LHCN-M2 (cell line): ENCODE measurements around the gene NXN. TPM values are rescaled to one million over a fixed set of nuclear protein-coding genes. Genes with fewer than 3 reads are reported as not detected.
A peak's percentile ranks its signal among the peaks of the same experiment; 100 is the strongest.
"Not testable (repeated sequence)": the region's sequence is repeated elsewhere in the genome, so short reads cannot be mapped to it uniquely, and the experiment has no call there.

Experiments used
- DNase-seq: peaks from one replicate; pipeline ENCODE4 v3.0.0-alpha.2; 2012; ENCODE audit warnings: low read depth
- total RNA-seq: library from RNA; depleted of rRNA; stranded (reverse); fragments of >200 nt; gene quantifications from 2 replicates; pipeline ENCODE4 v1.2.3, GENCODE V29; 2014

NXN gene
- total RNA-seq, 1 experiment from 2014 or later, result 12.9 TPM

DNA sequence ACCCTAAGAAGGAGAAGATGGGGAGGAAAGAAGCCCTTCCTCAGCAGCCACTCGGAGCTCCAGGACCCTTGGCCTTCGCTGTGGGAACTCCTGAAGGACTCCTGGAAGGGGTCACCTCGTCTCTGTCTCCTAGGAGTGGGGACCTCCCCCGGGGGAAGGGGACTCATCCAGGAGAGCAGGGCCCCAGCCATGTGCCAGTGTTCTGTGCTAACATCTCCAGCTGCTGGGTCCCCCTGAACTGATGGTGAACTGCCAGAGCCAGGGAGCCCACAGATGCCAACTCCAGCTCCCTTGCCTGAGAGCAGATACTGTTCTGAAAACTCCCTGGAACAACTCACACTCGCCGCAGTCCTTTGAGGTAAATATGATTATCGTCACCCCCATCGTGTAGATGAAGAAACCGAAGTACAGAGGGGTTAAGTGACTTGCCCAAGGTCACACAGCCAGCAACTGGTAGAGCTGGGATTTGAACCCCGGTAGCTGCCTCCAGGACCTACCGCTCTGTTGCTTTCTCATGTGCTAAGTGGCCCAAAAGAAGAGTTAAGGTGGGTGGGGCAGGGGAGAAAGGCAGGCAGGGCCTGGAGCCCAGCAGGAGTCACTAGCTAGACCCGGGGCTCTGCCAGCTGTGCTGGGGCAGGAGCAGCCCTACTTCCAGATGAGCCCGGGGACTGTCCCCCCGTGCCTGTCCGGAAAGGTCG lies 27.9 kb upstream of the NXN start:
- DNase-seq, result no peak

DNA sequence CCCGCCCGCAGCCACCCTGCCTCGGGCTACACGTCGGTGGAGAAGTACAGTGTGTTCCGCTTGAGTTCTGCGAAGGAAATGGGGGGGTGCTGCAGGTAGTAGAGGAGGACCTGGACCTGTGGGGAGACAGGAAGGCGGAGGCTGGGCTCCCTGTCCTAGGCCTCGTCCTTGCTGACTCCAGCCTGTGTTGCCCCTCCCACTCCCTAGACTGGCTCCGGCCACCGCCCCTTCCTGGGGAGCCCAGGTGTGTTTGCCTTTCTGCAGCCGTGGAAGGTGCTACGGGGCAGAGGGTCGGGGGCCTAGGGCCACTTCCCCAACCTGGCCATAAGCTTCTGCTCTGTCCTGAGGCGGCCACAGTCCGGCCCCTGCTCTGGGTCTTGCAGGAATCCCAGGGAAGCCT lies 26.5 kb upstream of the NXN start:
- DNase-seq, result no peak

DNA sequence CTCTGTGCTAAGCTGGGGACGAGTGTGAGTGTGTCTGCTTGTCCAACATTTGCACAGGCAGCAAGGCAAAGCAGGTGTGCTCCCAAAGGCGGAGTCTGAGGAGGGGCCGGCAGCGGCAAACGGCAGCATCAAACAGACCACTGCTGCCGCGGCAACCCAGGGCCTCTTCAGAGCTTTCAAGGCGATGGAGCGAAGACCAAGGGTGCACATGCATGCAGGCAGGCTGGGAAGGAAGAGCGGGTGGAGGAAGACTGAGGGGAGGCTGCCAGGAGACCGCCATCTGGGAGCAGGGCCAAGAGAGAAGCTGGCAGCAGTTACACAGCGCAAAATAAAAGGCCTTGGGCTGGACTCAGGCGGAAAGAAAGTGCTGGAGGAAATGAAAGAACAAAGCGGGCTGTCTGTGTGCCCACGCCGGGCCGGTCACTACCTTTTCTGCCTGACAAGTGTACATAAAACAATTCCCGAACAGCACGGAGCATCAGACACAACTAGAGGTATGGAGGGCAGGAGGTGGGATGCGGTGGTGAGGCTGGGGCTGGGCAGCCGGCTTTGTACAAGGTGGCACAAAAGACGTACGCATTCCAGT lies 25.9 kb upstream of the NXN start:
- DNase-seq, result no peak

DNA sequence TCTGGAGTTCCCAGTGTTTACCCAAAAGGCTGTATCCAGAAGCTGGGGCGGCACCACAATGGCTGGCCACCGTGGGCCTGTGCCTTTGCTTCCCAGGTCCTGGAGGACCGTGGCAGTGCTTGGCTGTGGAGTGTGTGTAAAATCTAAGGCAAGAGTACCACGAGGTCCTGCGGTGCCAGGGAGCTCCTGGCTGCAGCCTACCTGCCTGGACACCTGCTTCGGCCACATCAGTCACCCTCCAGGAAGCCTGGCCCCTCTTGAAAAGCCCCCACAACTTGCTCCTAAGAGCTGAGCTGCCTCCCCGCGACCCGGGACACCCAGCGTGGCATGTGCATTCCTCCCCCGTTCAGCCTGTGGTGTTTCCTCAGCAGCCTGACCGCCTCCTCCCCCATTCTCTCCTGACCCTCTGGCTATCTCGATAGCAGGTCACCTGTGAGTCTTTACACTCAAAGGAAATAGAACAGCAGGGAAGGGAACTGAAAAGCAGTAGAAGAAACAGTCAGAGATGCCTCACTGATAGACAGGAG lies 25.3 kb upstream of the NXN start:
- DNase-seq, result no peak

DNA sequence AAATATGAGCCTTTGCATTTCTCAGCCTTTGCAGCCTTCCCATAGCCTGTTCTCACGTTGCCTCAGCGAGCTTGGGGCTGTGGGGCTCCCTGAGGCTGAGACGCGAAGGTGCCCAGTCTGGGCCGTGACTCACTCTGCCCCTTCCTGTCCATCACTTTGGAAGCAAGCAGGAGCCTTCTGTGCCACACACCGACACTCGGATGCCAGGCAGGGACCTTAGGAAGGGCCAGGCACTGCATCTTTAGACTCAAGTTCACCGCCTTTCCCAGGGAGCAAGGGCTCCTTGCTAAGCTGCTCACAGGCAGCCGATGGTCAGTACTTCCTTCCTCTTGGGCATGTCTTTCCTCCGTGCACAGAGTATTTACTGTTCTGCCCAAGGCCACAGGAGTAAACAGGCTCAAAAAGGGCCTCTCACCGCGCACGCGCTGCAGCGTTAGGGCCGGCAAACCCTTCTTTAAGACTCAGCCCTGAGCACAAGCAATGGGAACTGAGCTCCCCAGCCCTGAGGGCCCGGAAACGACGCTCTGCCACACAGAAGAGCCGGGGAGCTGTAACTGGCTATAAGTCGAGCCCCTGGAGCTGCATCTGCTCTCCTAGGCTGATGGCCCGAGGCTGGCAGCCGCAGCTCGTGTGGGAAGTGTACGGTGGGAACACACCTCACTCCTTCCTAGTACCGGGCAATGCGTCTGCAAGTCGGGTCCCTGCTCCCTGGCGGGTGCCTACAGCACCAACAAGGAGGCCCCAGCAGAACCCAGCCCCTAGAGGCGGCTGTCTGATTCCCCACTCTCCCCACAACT lies 24.6 kb upstream of the NXN start:
- DNase-seq, result no peak

DNA sequence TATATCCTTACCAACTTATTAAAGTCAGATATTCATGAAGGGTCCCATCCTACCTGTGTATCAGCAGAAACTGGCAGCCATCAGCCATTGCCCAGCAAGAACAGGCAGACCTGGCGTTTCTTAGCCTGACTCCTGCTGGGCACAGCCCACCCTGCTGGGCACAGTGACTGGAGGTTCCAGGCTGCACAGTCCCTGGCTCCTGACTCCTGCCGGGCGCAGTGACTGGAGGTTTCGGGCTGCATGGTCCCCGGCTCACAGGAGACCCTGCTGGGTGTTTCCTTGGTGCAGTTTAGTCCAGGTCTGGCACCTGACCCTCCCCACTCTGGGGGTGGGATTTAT lies 24.0 kb upstream of the NXN start:
- DNase-seq, result no peak

DNA sequence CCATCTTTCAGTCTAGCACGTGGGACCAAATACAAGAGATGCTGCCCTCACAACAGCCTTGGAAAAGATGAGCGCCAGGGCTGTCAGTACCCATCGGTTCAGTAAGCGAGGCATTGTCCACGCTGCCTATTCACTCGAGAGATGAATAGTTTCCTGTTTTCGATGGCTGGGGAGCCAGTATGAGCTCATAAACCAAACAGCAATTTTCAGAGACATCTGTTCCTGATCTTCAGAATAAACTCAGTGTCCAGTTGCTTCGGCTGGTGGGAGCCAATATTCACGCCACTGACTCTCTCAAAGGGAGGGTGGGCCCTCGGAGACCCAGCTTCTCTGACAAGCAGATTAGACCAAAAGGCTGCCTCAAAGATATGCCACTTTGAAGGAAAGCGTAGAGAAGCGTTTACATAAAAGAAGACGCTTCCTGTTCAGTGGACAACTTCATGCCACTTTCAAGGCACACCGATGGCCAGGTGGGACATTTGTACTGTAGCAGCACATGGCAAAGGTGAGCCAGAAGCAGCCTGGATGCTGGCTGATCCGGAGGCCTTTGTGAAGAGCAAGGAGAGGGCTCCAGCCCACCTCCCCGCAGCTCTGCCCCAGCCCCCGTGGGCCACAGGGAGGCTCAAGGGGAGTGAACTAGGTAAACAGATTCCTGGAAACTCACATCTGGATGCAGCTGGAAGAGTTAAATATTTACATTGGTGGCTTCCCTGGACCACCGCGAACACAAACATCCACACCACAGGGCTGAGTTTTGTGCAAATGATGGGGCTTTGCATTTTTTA lies 23.4 kb upstream of the NXN start:
- DNase-seq, result peak; percentile 79

DNA sequence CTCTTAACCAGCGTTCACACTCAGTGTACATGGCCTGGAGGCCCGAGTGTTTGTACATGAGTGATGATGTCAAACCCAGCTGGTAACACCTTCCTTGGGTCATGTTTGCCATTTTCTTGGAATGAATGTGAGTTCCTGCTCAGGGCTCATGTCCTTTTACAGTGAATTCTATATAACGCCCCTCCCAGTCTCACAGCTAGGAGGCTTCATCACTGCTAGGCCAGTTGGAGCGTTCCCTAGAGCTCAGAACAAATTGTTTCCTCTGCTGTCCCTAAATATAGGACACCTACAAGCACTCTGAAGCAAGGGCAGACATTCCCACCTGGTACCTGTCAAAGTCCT lies 22.8 kb upstream of the NXN start:
- peak; percentile 28 for DNase-seq

DNA sequence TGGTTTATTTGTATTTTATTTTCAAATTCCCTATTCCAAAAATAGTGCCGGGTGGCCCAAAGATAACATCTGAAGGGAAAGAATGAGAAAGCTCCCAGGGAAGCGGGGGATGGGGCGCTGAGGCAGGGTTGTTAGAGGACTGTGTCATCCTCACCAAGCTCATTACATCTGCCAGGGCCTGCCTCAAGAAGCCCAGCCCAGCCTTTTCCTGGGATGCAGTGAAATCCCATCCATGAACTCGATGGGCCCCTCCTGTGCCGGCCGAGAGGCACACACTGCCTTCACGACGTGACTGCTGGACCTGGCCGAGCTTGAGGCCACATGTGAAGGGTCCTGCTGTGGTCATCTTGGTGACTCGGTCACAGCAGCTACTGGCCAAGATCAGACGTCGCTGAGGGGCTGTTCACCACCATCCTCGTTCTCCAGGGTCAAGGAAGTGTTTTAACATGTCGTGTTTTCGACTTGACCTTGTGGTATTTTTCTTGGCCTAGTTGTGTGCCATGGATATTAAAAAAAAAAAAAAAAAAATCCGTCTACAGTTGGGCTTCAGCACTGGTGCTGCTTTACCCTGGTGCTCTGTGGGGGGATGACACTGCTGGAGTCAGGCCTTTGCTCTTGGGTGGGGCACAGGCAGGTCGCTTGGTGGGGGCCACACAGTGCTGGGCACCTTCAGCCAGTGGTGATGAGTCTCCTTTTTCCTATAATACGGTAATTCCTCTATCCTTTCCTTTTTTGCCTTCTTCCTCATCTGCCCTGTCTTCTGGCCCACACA lies 22.2 kb upstream of the NXN start:
- peak; percentile 79 for DNase-seq

DNA sequence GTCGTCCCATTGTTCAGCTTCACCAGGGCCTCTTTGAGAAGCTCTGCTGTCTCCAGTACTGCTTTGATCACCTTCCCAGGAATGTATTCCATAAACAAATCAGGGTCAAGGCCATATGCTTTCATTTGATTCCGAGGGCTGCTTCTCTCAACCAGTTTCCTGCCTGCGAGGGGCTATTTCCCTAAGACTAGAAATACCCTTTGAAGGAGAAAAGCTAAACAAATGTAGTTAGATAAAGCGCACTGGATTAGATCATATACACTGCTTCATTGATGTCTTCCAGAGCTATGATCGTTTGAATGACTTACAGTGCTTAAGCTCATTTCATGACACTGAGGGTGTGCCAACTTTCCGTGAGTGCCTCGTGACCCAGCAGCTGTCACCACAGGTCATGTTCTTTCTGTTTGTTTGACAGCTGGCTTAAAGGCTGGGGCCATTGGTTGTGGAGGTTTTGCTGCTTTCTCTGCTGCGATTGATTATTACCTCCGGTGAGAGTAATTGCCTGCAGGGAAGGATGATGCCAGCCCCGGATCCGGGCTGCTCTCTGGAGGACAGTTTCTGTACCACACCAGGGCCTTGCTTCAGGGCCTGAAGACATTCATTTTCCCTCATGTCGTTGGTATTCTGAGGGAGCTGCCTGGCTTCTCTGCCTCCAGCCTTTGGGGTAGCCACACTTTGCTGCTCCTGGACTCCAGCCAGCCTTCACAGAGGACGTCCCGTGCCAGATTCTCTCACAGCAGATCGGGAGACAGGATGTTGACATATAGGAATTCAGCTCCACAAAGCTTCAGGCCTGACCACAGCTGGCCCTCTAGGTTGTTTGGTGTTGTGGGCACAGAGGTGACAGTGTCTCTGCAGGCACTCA lies 21.3 kb upstream of the NXN start:
- DNase-seq, result peak; percentile 93

DNA sequence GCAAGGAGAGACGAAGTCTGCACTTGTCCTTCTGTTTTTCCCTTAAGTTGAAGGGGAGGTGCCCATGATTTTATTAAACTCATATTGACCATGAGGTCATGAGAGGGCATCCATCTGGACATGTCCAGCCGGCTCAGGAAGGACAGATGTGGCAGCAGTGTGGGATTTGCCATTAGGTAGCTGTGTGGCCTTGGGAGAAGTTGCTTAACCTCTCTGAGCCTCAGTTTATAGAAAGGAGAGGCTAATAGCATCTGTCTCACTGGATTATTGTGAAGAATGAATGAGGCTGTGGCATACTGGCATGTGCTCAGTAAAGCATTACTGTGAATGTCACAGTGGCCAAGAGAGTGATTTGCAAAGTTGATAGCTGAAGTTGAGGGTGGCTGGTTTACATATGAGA lies 18.5 kb upstream of the NXN start:
- no peak for DNase-seq

DNA sequence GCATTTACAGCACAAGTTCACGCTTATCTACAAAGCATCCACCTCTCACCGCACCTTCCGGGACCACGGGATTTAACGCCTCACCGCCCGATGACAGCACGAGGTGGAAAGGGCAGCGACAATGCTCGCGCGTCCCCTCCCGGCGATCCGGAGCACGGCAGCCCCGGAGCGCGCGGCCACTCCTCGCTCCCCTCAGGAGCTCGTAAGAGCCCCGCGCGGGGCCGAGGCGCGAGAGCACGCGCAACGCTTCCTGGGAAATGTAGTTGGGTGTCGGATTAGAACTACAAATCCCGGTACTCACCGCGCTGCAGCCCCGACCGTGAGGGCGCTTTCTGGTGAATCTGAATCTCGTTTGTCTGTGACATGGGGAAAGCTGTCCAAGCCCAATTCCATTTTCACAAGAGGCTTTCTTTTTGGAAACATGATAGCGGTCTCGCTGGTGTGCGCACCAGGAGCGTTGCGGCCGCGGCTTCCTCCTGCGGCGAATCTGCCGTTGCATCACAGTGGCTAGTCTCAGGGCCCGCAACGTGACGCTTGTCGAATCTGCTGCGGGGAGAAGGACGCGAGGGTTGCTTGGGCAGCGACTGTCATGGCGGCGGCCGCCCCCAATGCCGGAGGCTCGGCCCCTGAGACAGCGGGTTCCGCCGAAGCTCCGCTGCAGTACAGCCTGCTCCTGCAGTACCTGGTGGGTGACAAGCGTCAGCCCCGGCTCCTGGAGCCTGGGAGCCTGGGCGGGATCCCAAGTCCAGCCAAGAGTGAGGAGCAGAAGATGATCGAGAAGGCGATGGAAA lies 17.2 kb upstream of the NXN start, which contains the start of gene TIMM22:
Gene TIMM22 (plus strand): TSS at position 576 of the 791 bp plus-strand sequence. CDS start 14 bp downstream, at position 590.
- peak; percentile 98 for DNase-seq

DNA sequence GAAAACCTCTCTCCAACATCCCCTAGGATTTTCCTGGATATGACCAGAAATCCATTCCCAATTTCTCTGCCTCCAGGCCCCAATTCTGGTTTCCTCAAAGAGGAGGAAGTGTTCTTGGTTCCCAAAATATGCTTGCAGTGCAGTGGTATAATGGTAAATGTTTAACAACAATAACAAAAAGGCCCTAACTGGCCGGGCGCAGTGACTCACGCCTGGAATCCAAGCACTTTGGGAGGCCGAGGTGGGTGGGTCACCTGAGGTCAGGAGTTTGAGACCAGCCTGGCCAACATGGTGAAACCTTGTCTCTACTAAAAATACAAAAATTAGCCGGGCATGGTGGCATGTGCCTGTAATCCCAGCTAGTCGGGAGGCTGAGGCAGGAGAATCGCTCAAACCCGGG lies 15.7 kb upstream of the NXN start:
- not testable (repeated sequence) for DNase-seq

DNA sequence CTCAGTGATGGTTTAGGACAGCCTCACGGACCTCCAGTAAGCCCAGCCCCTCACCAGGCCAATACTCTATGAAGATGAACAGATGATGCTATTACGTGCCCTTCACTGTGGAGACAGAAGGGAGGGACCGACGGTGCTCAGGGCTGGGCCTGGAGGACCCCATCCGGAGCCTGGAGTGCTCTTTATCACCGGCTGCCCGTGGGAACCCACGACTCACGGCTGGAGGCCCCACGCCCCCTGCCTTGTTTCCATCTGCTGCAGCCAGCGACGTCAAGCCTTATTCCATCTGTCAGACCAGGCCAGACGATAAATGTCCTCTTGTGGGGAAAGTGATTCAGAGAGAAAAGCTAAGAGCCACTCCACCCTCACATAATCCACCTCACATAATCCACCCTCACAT lies 13.4 kb upstream of the NXN start:
- no peak for DNase-seq

DNA sequence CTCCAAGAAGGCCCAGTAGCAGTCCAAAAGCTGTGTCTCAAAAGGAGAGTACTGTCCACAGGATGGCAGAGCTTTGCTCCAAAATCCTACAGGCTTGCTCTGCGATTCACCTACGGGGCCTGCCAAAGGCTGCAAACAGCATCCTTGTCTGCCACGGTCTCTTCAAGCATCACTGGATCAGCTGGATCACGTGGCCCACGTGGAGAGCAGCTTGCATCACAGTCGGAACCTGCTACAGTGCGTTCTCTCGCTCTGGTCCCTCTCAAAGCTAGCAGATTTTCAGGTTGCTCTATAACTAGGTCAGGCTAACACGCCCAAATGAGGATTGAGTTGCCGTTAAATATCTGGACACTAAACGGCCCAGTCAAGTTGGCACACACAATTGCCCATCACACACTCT lies 9.0 kb upstream of the NXN start:
- no peak for DNase-seq

DNA sequence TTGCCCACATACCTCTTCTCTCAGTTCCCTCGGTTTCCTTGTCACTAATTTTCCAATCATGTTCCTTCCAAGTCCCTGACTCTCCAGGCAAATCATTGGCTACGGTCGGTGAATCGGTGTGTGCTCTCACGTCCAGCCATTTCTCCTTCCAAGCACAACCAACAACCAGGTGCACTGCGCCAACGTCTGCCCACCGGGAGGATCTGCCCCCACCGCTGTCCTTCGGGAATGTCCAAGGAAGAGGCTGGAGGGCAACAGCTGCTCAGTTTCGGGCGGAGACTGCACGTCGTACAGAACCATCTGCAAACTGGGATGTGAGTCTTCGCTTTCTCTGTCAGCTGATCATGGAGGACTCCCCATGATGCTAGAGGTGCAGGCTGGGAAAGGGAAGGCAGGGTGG lies 8.4 kb upstream of the NXN start:
- no peak for DNase-seq

DNA sequence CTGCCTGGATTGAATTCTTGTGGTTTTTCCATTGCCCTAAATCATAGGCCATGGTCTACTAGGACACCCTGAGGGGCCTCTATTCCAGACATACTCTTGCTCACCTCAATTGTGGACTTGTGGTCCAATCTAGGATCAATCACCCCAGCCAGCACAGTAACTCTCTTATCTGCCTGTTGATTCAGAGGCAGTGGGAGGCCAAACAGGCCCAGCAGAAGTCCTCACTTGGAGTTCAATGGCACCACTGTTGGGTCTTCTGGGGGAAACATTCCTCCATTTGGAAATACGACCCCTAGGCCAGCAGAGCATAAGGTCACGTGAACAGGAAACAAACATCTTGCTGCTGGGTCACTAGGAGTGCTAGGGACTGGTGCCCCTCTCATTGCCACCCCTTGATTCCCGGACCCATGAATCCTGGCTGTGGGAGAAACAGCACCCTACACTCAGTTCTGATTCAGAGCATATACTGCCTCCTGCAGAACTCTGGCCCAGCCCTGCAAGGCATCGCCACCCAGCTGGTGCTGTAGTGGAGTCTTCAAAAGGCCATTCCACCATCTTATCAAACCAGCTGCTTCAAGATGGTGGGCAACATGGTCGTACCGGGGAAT lies 6.8 kb upstream of the NXN start:
- no peak for DNase-seq

DNA sequence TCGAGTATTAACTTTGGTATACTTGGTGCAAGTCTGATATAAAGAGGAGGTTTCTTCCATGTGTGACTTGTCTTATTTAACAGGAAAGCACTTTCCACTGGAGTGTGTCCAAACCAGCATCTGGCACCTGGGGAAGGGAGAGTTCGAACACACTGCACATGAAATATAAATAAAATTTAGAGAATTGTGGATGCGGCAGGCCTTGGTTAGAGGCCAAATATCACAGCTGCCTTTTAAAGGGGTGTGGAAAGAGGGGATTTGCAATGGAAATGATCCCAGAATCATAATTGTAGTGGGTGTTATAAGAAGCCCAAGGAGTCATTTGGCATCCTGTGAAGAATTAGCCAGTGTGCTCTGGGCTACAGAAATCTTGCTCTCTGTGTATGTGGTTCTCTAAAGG lies 4.3 kb upstream of the NXN start:
- DNase-seq, result no peak

DNA sequence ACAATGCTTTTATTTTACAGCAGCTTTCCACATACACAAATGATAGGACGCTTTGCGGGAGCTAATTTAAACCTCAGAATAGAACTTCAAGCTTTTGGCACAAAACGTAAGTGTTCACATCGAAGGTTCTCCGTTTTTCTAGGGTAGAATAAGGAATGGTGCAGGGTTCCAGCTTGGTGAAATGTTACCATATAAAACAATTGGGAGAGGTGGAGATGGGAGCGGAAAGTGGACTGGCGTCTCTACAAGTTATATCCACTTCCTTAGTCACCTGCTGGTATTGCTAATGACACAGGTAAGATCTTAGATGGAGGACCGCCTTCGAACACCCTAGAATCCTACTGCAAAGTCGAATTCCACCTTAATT lies 1.7 kb upstream of the NXN start:
- no peak for DNase-seq
